K562 (cell line): Measurements from ENCODE around the gene EMILIN1. TPM values are rescaled to one million over a fixed set of nuclear protein-coding genes. Genes with fewer than 3 reads are reported as not detected.
A peak's percentile ranks its signal among the peaks of the same experiment; 100 is the strongest.

Experiments used
- CCAR2 ChIP-seq: fragments of 200-400 bp; formaldehyde crosslinking; IDR thresholded peaks from 2 replicates; pipeline ENCODE4 v1.6.1; 2017; ENCODE audit warnings: mild to moderate bottlenecking, low read depth, low read length
- FOXP4 ChIP-seq: sonication (generic); formaldehyde crosslinking; IDR thresholded peaks from 2 replicates; pipeline ENCODE4 v1.8.0; 2022; ENCODE audit warnings: mild to moderate bottlenecking, missing genetic modification reagents, borderline replicate concordance
- GTF2E2 ChIP-seq: fragments of 200-800 bp; sonication (Bioruptor generic); IDR thresholded peaks from 2 replicates; pipeline ENCODE4 v1.6.1; 2016; ENCODE audit warnings: missing genetic modification characterization, missing compliant biosample characterization
- HBP1 ChIP-seq: fragments of 450-650 bp; formaldehyde crosslinking; IDR thresholded peaks from 2 replicates; pipeline ENCODE4 v1.4.0; 2022; ENCODE audit warnings: missing genetic modification characterization
- HDAC1 ChIP-seq, 2 experiments: fragments of 450-650 bp; IDR thresholded peaks; 2 replicates each; pipeline ENCODE4 v1.6.1; 2016 to 2017; ENCODE audit warnings: inconsistent platforms in 1 of 2, mild to moderate bottlenecking in 1 of 2, moderate library complexity in 1 of 2
- HLTF ChIP-seq: fragments of 450-650 bp; IDR thresholded peaks from 2 replicates; pipeline ENCODE4 v1.6.1; 2016
- HMGN3 ChIP-seq: IDR thresholded peaks from 2 replicates; pipeline ENCODE4 v1.6.1; 2011; ENCODE audit warnings: borderline replicate concordance, low read depth, mild to moderate bottlenecking, mixed read lengths, low read length; ENCODE audit not compliant: insufficient read length; ENCODE audit errors: extremely low read depth
- KLF16 ChIP-seq: IDR thresholded peaks from 2 replicates; pipeline ENCODE4 v1.6.1; 2016; ENCODE audit warnings: antibody characterized with exemption
- MCM3 ChIP-seq: fragments of 450-650 bp; IDR thresholded peaks from 2 replicates; pipeline ENCODE4 v1.6.1; 2016
- NFIX ChIP-seq: fragments of 250-450 bp; sonication (Bioruptor Pico); IDR thresholded peaks from 2 replicates; pipeline ENCODE4 v1.4.0; 2020; ENCODE audit warnings: low read depth, mild to moderate bottlenecking, moderate library complexity
- PKNOX1 ChIP-seq: fragments of 450-650 bp; IDR thresholded peaks from 2 replicates; pipeline ENCODE4 v1.6.1; 2016
- PRDM10 ChIP-seq: fragments of 450-650 bp; IDR thresholded peaks from 2 replicates; pipeline ENCODE4 v1.6.1; 2018; ENCODE audit not compliant: partially characterized antibody
- RFX1 ChIP-seq: fragments of 450-650 bp; IDR thresholded peaks from 2 replicates; pipeline ENCODE4 v1.6.1; 2016; ENCODE audit warnings: mild to moderate bottlenecking, moderate library complexity
- SOX6 ChIP-seq: fragments of 450-650 bp; IDR thresholded peaks from 2 replicates; pipeline ENCODE4 v1.6.1; 2014; ENCODE audit warnings: mild to moderate bottlenecking
- TEAD2 ChIP-seq: fragments of 450-650 bp; IDR thresholded peaks from 2 replicates; pipeline ENCODE4 v1.6.1; 2016; ENCODE audit warnings: missing genetic modification characterization, control low read depth, missing compliant biosample characterization
- U2AF1 ChIP-seq: fragments of 200-400 bp; formaldehyde crosslinking; optimal IDR thresholded peaks from 2 replicates; pipeline ENCODE3; 2017; ENCODE audit warnings: mild to moderate bottlenecking, low read depth, low read length, moderate library complexity
- ZFP36 ChIP-seq: fragments of 150-350 bp; IDR thresholded peaks from 2 replicates; pipeline ENCODE4 v1.6.1; 2018; ENCODE audit warnings: low read length, low read depth; ENCODE audit not compliant: partially characterized antibody
- ZFX ChIP-seq: sonication (generic); formaldehyde crosslinking; IDR thresholded peaks from 2 replicates; pipeline ENCODE4 v1.8.0; 2022; ENCODE audit warnings: mild to moderate bottlenecking, missing genetic modification reagents, moderate library complexity
- ZNF165 ChIP-seq: fragments of 250-450 bp; sonication (Bioruptor Pico); IDR thresholded peaks from 2 replicates; pipeline ENCODE4 v1.4.0; 2020; ENCODE audit warnings: borderline replicate concordance
- ZNF212 ChIP-seq: fragments of 450-650 bp; formaldehyde crosslinking; IDR thresholded peaks from 2 replicates; pipeline ENCODE4 v1.4.0; 2020; ENCODE audit warnings: mild to moderate bottlenecking
- ZNF217 ChIP-seq: sonication (generic); formaldehyde crosslinking; IDR thresholded peaks from 2 replicates; pipeline ENCODE4 v1.8.0; 2022; ENCODE audit warnings: mild to moderate bottlenecking, missing genetic modification reagents
- polyA plus RNA-seq, 8 experiments: library from polyadenylated mRNA; depleted of rRNA in 4 of 8; stranded (reverse) in 5 of 8; unstranded in 3 of 8; fragments of >200 nt; fragmentation: Nextera tagmentation in 2 of 8; fragmentation: Illumina TruSeq in 1 of 8; extraction: Ambion mirVana in 2 of 8; extraction: Trizol in 1 of 8; gene quantifications; 2 replicates each; pipeline versions ENCODE4 v1.2.1 to v1.2.3, GENCODE V29; 2011 to 2014; ENCODE audit warnings: inconsistent platforms in 1 of 8, missing spikeins in 1 of 8
- total RNA-seq, 7 experiments: library from RNA; depleted of rRNA in 6 of 7; stranded (reverse); fragments of >200 nt in 6 of 7; fragmentation: Illumina TruSeq in 2 of 7; extraction: Trizol in 2 of 7; gene quantifications; 2 replicates each; pipeline versions ENCODE4 v1.2.1 to v1.2.3, GENCODE V29; 2011 to 2021; ENCODE audit warnings: low replicate concordance in 1 of 7

Gene EMILIN1
- total and polyA plus RNA-seq, 9 of the 15 experiments (the other 6 are each of a cell fraction or from before 2014, with no cell fraction given): 0.04 to 2.7 (median 0.54) TPM; not detected in 2

GRCh38 chr2:27133905-27134780 is 55.7 kb downstream of the EMILIN1 start, which contains the start of gene PREB (continued):
- TF ChIP-seq ZNF165 (CRISPR knock-in tag) (no peak), NFIX (CRISPR knock-in tag) (no peak), ZFX (CRISPR knock-in tag) (peak; percentile 70), CCAR2 (no peak), ZFP36 (no peak), HLTF (no peak), TEAD2 (tag) (no peak), PRDM10 (peak; percentile 8), HMGN3 (peak; percentile 19), RFX1 (no peak), GTF2E2 (no peak), U2AF1 (no peak), HDAC1 (IDR thresholded peaks at IDR 0.05) (peak in 1 of 2 experiments; percentile 48; a peak in 1 of 4 replicates), KLF16 (no peak), HBP1 (CRISPR knock-in tag) (no peak), ZNF217 (CRISPR knock-in tag) (no peak), SOX6 (no peak), PKNOX1 (no peak), FOXP4 (CRISPR knock-in tag) (no peak), MCM3 (no peak), ZNF212 (CRISPR knock-in tag) (no peak)
